Prostate gland (tissue), 2 donors: Measurements from ENCODE around the gene PABPN1.
A peak's percentile ranks its signal among the peaks of the same experiment; 100 is the strongest.

Experiments used
- CTCF ChIP-seq, 4 experiments: fragments of 200-600 bp in 2 of 4; fragments of 450-650 bp in 2 of 4; sonication (generic) in 2 of 4; IDR thresholded peaks; 1 replicate in 3 of 4; 2 replicates in 1 of 4; pipeline ENCODE4 v1.5.1; 2016 to 2019; ENCODE audit warnings: antibody characterized with exemption in 4 of 4, mild to moderate bottlenecking in 2 of 4, moderate library complexity in 2 of 4
- POLR2A ChIP-seq: fragments of 450-650 bp; IDR thresholded peaks from one replicate; pipeline ENCODE4 v1.6.1; 2016; ENCODE audit warnings: antibody characterized with exemption, mild to moderate bottlenecking

- TF ChIP-seq POLR2A = peak; percentile 61
- TF ChIP-seq CTCF (IDR thresholded peaks at IDR 0.05) = no peak
Observed at GRCh38 chr14:23366426-23366921, 45.2 kb downstream of the PABPN1 start.
